Panc1 (cell line): ENCODE measurements around the gene FOXO6. TPM values are rescaled to one million over a fixed set of nuclear protein-coding genes. Genes with fewer than 3 reads are reported as not detected.

Experiments
- ATAC-seq: fragments of 200-7000 bp; cut with Tn5 transposase; 2 replicates; pipeline ENCODE4 v1.9.1; 2020; ENCODE audit warnings: mild to moderate bottlenecking, moderate library complexity
- BruUV-seq: library from RNA; stranded (reverse); fragments of 400-500 nt; replicated peaks from 2 replicates; lab custom pipeline; 2021; lab: Mats Ljungman, UMichigan
- CTCF ChIA-PET: fragments of 300-600 bp; sonication (Branson Sonifier 250); formaldehyde crosslinking; loops from one replicate; lab custom pipeline; 2022; ENCODE audit warnings: antibody characterized with exemption; lab: Charles Lee
- POLR2A ChIA-PET: fragments of 300-600 bp; sonication (Branson Sonifier 250); formaldehyde crosslinking; loops from one replicate; lab custom pipeline; 2022; ENCODE audit warnings: antibody characterized with exemption; lab: Charles Lee
- DNase-seq: peaks from one replicate; pipeline ENCODE4 v3.0.0-alpha.2; 2010; ENCODE audit warnings: low read depth, low spot score
- H3K27ac ChIP-seq: 2 replicates; pipeline ENCODE4 v1.5.1; 2011; ENCODE audit warnings: mild to moderate bottlenecking, low read length, inconsistent platforms
- H3K27me3 ChIP-seq: fragments of 200-500 bp; sonication (Bioruptor generic); 2 replicates; pipeline ENCODE4 v1.6.0; 2014; ENCODE audit warnings: low read length, inconsistent platforms; ENCODE audit not compliant: control insufficient read depth, insufficient read depth
- H3K36me3 ChIP-seq: fragments of 200-500 bp; sonication (Bioruptor generic); 2 replicates; pipeline ENCODE4 v1.5.1; 2014; ENCODE audit warnings: inconsistent platforms, mild to moderate bottlenecking, low read length, moderate library complexity; ENCODE audit not compliant: control insufficient read depth, insufficient read depth
- H3K4me1 ChIP-seq: 2 replicates; pipeline ENCODE4 v1.5.1; 2011; ENCODE audit warnings: inconsistent platforms, mild to moderate bottlenecking, low read length, moderate library complexity; ENCODE audit not compliant: control insufficient read depth, insufficient read depth
- H3K4me3 ChIP-seq, 2 experiments: 2 replicates each; pipeline ENCODE4 v1.5.1; 2011 to 2012; ENCODE audit warnings: low read depth in 2 of 2, low read length in 2 of 2, mild to moderate bottlenecking in 2 of 2, inconsistent platforms in 1 of 2, moderate library complexity in 1 of 2
- H3K9me3 ChIP-seq: fragments of 200-500 bp; sonication (Bioruptor generic); 2 replicates; pipeline ENCODE4 v1.5.1; 2014; ENCODE audit warnings: low read depth, mild to moderate bottlenecking, inconsistent platforms, low read length, moderate library complexity; ENCODE audit not compliant: control insufficient read depth, insufficient read depth
- POLR2AphosphoS5 ChIP-seq: IDR thresholded peaks from 2 replicates; pipeline ENCODE4 v1.6.1; 2012; ENCODE audit warnings: mild to moderate bottlenecking, low read depth, low read length, moderate library complexity
- SIN3A ChIP-seq: IDR thresholded peaks from 2 replicates; pipeline ENCODE4 v1.6.1; 2012; ENCODE audit warnings: low read depth, mild to moderate bottlenecking, low read length, moderate library complexity, borderline replicate concordance; ENCODE audit not compliant: insufficient read depth
- TCF7L2 ChIP-seq: IDR thresholded peaks from 2 replicates; pipeline ENCODE4 v1.6.1; 2011; ENCODE audit warnings: mild to moderate bottlenecking, low read depth, low read length, inconsistent platforms
- in situ Hi-C: cut with HindIII; loops from 2 replicates; pipeline ENCODE4 v1.10.0; 2016; ENCODE audit warnings: low sequenced_read_pairs, low pct_unique_long_range_greater_than_20kb
- intact Hi-C: fragments of 100-400 bp; cut with micrococcal nuclease; formaldehyde crosslinking; loops from one replicate; pipeline ENCODE4 v1.10.0; 2022; ENCODE audit not compliant: unreplicated experiment
- total RNA-seq: library from RNA; stranded (reverse); gene quantifications from one replicate; pipeline ENCODE4 v1.2.1, GENCODE V29; 2021; ENCODE audit not compliant: unreplicated experiment
- TF ChIP-seq, protein P1 (sequence below): fragments of 450-650 bp; IDR thresholded peaks from 2 replicates; pipeline ENCODE4 v1.5.1; 2017; ENCODE audit warnings: mild to moderate bottlenecking
- TF ChIP-seq, protein P2 (sequence below), 2 experiments: IDR thresholded peaks; 2 replicates each; pipeline ENCODE4 v1.6.1; 2011 to 2012; ENCODE audit warnings: low read depth in 2 of 2, control low read depth in 1 of 2, low read length in 1 of 2, mild to moderate bottlenecking in 1 of 2, moderate library complexity in 1 of 2; ENCODE audit not compliant: insufficient read depth in 1 of 2

FOXO6 gene
- total RNA-seq, 1 experiment from 2014 or later: 2.5 TPM

DNA sequence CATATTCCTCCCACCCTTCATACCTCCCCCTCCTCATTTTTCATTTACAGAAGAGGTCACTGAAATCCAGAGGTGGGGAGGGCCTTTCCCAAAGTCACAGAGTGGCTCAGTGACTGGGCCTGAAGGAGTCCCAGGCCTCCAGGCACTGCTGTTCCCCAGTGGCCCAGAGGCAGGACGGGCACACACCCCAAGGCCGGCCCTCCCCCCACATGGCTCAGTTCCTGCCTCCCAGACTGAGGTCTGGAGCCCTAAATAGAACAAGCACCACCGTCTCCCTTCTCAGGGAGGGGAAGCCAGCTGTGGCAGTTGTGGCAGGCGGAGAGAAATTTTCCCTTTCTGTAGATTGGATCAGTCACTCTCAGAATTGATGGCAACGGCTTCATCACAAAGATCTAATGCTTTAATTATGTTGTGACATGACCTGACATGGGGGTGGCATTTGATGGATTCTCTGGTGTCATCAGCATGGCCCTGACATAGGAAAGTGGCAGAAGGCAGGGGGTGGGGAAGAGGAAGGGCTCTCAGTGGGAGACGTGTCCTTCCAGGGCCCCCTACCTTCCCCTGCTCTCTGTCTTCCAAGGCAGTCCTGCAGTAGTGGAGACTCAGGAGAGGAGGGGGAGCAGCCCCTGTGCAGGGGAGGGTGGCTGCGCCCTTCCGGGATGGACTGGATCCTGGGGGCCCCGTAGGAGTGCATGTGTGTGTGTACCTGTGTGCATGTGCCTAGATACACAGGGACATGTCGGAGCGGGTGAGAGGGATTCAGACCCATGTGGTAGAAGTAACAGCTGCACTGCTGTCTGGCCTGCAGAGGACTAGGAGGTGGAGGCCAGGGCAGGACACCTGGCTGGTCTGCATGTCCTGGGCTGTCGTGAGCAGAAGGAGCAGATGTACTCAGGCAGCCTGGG is 41.2 kb upstream of the FOXO6 start:
- DNase-seq (no peak), ATAC-seq (no peak)
- POLR2A ChIA-PET: no interaction called here
- H3K27me3 ChIP-seq: no peaks in the 10 kb centered on the region
- H3K36me3 ChIP-seq: no peaks in the 10 kb centered on the region
- BruUV-seq: no TSS peak
- in situ Hi-C loops: no loop called here
- TF ChIP-seq, protein P1, sequence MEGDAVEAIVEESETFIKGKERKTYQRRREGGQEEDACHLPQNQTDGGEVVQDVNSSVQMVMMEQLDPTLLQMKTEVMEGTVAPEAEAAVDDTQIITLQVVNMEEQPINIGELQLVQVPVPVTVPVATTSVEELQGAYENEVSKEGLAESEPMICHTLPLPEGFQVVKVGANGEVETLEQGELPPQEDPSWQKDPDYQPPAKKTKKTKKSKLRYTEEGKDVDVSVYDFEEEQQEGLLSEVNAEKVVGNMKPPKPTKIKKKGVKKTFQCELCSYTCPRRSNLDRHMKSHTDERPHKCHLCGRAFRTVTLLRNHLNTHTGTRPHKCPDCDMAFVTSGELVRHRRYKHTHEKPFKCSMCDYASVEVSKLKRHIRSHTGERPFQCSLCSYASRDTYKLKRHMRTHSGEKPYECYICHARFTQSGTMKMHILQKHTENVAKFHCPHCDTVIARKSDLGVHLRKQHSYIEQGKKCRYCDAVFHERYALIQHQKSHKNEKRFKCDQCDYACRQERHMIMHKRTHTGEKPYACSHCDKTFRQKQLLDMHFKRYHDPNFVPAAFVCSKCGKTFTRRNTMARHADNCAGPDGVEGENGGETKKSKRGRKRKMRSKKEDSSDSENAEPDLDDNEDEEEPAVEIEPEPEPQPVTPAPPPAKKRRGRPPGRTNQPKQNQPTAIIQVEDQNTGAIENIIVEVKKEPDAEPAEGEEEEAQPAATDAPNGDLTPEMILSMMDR: no peak
- TF ChIP-seq TCF7L2 (no peak), POLR2AphosphoS5 (no peak), SIN3A (no peak)
- TF ChIP-seq, protein P2, sequence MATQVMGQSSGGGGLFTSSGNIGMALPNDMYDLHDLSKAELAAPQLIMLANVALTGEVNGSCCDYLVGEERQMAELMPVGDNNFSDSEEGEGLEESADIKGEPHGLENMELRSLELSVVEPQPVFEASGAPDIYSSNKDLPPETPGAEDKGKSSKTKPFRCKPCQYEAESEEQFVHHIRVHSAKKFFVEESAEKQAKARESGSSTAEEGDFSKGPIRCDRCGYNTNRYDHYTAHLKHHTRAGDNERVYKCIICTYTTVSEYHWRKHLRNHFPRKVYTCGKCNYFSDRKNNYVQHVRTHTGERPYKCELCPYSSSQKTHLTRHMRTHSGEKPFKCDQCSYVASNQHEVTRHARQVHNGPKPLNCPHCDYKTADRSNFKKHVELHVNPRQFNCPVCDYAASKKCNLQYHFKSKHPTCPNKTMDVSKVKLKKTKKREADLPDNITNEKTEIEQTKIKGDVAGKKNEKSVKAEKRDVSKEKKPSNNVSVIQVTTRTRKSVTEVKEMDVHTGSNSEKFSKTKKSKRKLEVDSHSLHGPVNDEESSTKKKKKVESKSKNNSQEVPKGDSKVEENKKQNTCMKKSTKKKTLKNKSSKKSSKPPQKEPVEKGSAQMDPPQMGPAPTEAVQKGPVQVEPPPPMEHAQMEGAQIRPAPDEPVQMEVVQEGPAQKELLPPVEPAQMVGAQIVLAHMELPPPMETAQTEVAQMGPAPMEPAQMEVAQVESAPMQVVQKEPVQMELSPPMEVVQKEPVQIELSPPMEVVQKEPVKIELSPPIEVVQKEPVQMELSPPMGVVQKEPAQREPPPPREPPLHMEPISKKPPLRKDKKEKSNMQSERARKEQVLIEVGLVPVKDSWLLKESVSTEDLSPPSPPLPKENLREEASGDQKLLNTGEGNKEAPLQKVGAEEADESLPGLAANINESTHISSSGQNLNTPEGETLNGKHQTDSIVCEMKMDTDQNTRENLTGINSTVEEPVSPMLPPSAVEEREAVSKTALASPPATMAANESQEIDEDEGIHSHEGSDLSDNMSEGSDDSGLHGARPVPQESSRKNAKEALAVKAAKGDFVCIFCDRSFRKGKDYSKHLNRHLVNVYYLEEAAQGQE (IDR thresholded peaks at IDR 0.05; ENCODE audit: insufficient read depth in 1 of 2, low read depth in 2 of 2, low read length in 1 of 2): no peak
- H3K4me3 ChIP-seq: no peak overlapping the region
- H3K4me1 ChIP-seq: no peaks in the 10 kb centered on the region
- CTCF ChIA-PET: interaction anchor here (1.2 kb wide), 1 partner anchor 103 kb away, joined by 4 read pairs; no protein-coding TSS in a partner anchor
- no peak overlapping the region for H3K27ac ChIP-seq
- intact Hi-C loops: loop anchor here (5.0 kb wide), 1 partner anchor 112 kb away; no protein-coding TSS in a partner anchor
- H3K9me3 ChIP-seq: no peaks in the 10 kb centered on the region

DNA sequence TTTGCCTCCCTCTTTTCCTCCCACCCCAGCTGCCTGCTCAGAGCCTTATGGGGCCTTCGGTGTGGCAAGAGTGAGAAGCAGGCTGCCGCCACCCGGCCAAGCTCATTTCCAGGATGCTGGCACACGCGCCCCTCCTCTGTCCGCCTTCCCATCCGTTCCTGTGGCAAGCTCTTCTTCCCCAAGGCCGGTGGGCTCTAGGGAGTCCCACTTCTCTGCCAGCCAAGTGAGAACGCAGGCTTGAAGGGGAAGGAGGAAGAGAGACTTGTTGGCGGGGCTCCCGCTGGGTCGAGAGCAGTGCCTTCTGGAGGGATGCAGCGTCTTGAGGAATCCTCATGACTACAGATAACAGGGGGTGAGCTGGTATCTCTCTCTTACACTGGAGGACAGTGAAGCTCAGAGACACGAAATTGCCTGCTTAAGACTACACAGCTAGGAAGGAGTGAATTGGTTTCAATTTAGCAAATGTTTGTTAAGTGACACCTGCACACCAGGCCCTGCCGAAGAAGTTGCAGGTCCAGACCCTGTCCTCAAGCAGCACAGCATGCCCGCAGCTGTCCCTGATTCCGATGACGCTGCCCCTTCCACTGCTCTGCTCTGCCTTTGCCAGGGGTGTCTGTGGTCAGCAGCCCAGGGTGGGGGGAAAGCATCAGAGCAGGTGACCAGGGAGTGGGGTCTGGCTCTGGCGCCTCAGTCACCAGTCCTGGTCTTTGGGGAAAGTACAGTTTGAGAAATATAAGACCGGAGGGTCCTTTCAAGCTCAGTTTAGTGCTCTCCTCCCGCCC is 40.1 kb upstream of the FOXO6 start:
- no peaks in the 10 kb centered on the region for H3K4me1 ChIP-seq
- ATAC-seq: no peak
- in situ Hi-C loops (no loop called here), intact Hi-C loops (loop anchor here (5.0 kb wide), 1 partner anchor 111 kb away; no protein-coding TSS in a partner anchor)
- no peaks in the 10 kb centered on the region for H3K27me3 ChIP-seq
- H3K36me3 ChIP-seq: no peaks in the 10 kb centered on the region
- ChIA-PET POLR2A (no interaction called here), CTCF (interaction anchor here (1.2 to 1.8 kb wide), 2 partner anchors 38 to 102 kb away, joined by 4 to 6 read pairs; no protein-coding TSS in a partner anchor)
- no peak overlapping the region for H3K4me3 ChIP-seq
- no peaks in the 10 kb centered on the region for H3K9me3 ChIP-seq
- no peak for DNase-seq
- no peak for TF ChIP-seq SIN3A
- TF ChIP-seq, protein P2 (IDR thresholded peaks at IDR 0.05; ENCODE audit: insufficient read depth in 1 of 2, low read depth in 2 of 2, low read length in 1 of 2): no peak
- no peak for TF ChIP-seq POLR2AphosphoS5
- TF ChIP-seq TCF7L2: no peak
- TF ChIP-seq, protein P1: no peak
- no peak overlapping the region for H3K27ac ChIP-seq
- no TSS peak for BruUV-seq
